ENCODE results near the gene SLC44A4.
"Not testable (repeated sequence)": the region's sequence is repeated elsewhere in the genome, so short reads cannot be mapped to it uniquely, and the experiment has no call there.

The SLC44A4 gene

GRCh38 chr6:31851980-31852718, 26.6 kb downstream of the SLC44A4 start:
- DNase-seq, result not testable (repeated sequence)

- no peak for DNase-seq
Measured at GRCh38 chr6:31851485-31851832, 27.3 kb downstream of the SLC44A4 start.

- no peak for DNase-seq
Measured at GRCh38 chr6:31850765-31851484, 27.9 kb downstream of the SLC44A4 start.

- no peak for DNase-seq
Measured at GRCh38 chr6:31847276-31847978, 31.4 kb downstream of the SLC44A4 start.

- no peak for DNase-seq
Measured at GRCh38 chr6:31844507-31844906, 34.3 kb downstream of the SLC44A4 start.

- no peak for DNase-seq
Measured at GRCh38 chr6:31842053-31842452, 36.7 kb downstream of the SLC44A4 start.

- not testable (repeated sequence) for DNase-seq
Measured at GRCh38 chr6:31839779-31840126, 39.0 kb downstream of the SLC44A4 start.

- no peak for DNase-seq
Measured at GRCh38 chr6:31838968-31839367, 39.8 kb downstream of the SLC44A4 start.

- DNase-seq, result not testable (repeated sequence)
Measured at GRCh38 chr6:31838114-31838553, 40.7 kb downstream of the SLC44A4 start.

GRCh38 chr6:31837369-31838113, 41.3 kb downstream of the SLC44A4 start:
- DNase-seq, result no peak

GRCh38 chr6:31836474-31837368, 42.1 kb downstream of the SLC44A4 start:
- DNase-seq, result no peak

- no peak for DNase-seq
Measured at GRCh38 chr6:31836047-31836473, 42.7 kb downstream of the SLC44A4 start.

GRCh38 chr6:31834367-31835250, 44.2 kb downstream of the SLC44A4 start:
- DNase-seq, result peak; percentile 59 to 65 (median 64)

- no peak for DNase-seq
Measured at GRCh38 chr6:31831350-31832215, 47.2 kb downstream of the SLC44A4 start.

- no peak for DNase-seq
Measured at GRCh38 chr6:31830886-31831335, 47.9 kb downstream of the SLC44A4 start.

- DNase-seq, result no peak
Measured at GRCh38 chr6:31829633-31830283, 49.0 kb downstream of the SLC44A4 start.

- DNase-seq, result peak; percentile 71 to 93 (median 78)
Measured at GRCh38 chr6:31827286-31828079, 51.3 kb downstream of the SLC44A4 start, which contains the start of gene HSPA1B. TSS of gene HSPA1B (plus strand) at chr6:31827738. CDS start at chr6:31827951, 213 bp downstream.

GRCh38 chr6:31826793-31827285, 52.0 kb downstream of the SLC44A4 start:
- DNase-seq, result peak in 2 of 4 experiments; percentile 22 to 23
